ENCODE results near the gene HDGF. TPM values are rescaled to one million over a fixed set of nuclear protein-coding genes. Genes with fewer than 3 reads are reported as not detected.

Gene HDGF
- polyA plus RNA-seq (2011; rRNA removed) = 155 TPM in 2 replicates
- polyA minus RNA-seq (2011; rRNA and poly(A)+ RNA removed) = 101 and 105 TPM in 2 replicates

GRCh38 chr1:156751451-156751756 is at the start of gene HDGF:
Gene HDGF, minus strand, starts transcription at chr1:156751675. Its CDS starts 246 bp downstream, at chr1:156751429.
- Histone ChIP-seq H3K27ac (ENCODE audit: low read depth, low read length) (peak within 1 kb of the TSS; percentile 77), H3K27me3 (ENCODE audit: control insufficient read depth, insufficient read depth, low read length) (no peaks in the 10 kb centered on the region), H3K4me3 (ENCODE audit: low read depth, low read length) (peak within 1 kb of the TSS; percentile 94), H3K9me3 (ENCODE audit: control insufficient read depth, insufficient read depth, low read length) (peaks cover 5% of the 10 kb centered on the region; the same call in 1 of the 2 replicates)
- no peak for DNase-seq (ENCODE audit: low read depth, low spot score)
- no peak for TF ChIP-seq CTCF (IDR thresholded peaks at IDR 0.05; ENCODE audit: low read depth, low read length)
- CTCF ChIA-PET = interaction anchor here (1.2 to 1.9 kb wide), 3 partner anchors 25 to 139 kb away, joined by 3 to 10 read pairs (median 4); no protein-coding TSS in a partner anchor
- POLR2A ChIA-PET = interaction anchor here (0.6 to 3.2 kb wide), 7 partner anchors 10 to 108 kb away, joined by 3 to 26 read pairs (median 4); partner anchors contain the start of genes ISG20L2, METTL25B, MRPL24 and PRCC

GRCh38 chr1:156797212-156797871 is 45.9 kb upstream of the HDGF start:
- peak; percentile 26 for DNase-seq (ENCODE audit: low read depth, low spot score)
- peak; percentile 94 for TF ChIP-seq CTCF (IDR thresholded peaks at IDR 0.05; ENCODE audit: low read depth, low read length)
- H3K4me3 ChIP-seq (ENCODE audit: low read depth, low read length) = no peak overlapping the region
- H3K27me3 ChIP-seq (ENCODE audit: control insufficient read depth, insufficient read depth, low read length) = no peaks in the 10 kb centered on the region
- ChIA-PET CTCF (interaction anchor here (0.7 to 10.5 kb wide), 19 partner anchors 10 to 130 kb away, joined by 3 to 108 read pairs (median 9); partner anchors contain the start of genes INSRR, LRRC71, METTL25B and MRPL24), POLR2A (interaction anchor here (0.8 kb wide), 1 partner anchor 30 kb away, joined by 3 read pairs; the partner anchor contains the start of gene PRCC)
- H3K9me3 ChIP-seq (ENCODE audit: control insufficient read depth, insufficient read depth, low read length) = no peaks in the 10 kb centered on the region
- H3K27ac ChIP-seq (ENCODE audit: low read depth, low read length) = no peak overlapping the region

GRCh38 chr1:156796340-156797097 is 45.0 kb upstream of the HDGF start:
- ChIA-PET CTCF (interaction anchor here (0.7 to 10.5 kb wide), 18 partner anchors 9 to 131 kb away, joined by 3 to 108 read pairs (median 10); partner anchors contain the start of genes INSRR, LRRC71, METTL25B and NTRK1), POLR2A (no interaction called here)
- DNase-seq (ENCODE audit: low read depth, low spot score) = no peak
- Histone ChIP-seq H3K27me3 (ENCODE audit: control insufficient read depth, insufficient read depth, low read length) (no peaks in the 10 kb centered on the region), H3K9me3 (ENCODE audit: control insufficient read depth, insufficient read depth, low read length) (no peaks in the 10 kb centered on the region), H3K27ac (ENCODE audit: low read depth, low read length) (no peak overlapping the region), H3K4me3 (ENCODE audit: low read depth, low read length) (no peak overlapping the region)
- no peak for TF ChIP-seq CTCF (IDR thresholded peaks at IDR 0.05; ENCODE audit: low read depth, low read length)

GRCh38 chr1:156795787-156796186 is 44.3 kb upstream of the HDGF start:
- no peaks in the 10 kb centered on the region for H3K9me3 ChIP-seq (ENCODE audit: control insufficient read depth, insufficient read depth, low read length)
- CTCF ChIA-PET = interaction anchor here (1.5 to 10.5 kb wide), 10 partner anchors 8 to 131 kb away, joined by 4 to 108 read pairs (median 14); partner anchors contain the start of genes INSRR, METTL25B, NTRK1 and PEAR1
- DNase-seq (ENCODE audit: low read depth, low spot score) = no peak
- no peaks in the 10 kb centered on the region for H3K27me3 ChIP-seq (ENCODE audit: control insufficient read depth, insufficient read depth, low read length)
- H3K4me3 ChIP-seq (ENCODE audit: low read depth, low read length) = no peak overlapping the region
- POLR2A ChIA-PET = no interaction called here
- TF ChIP-seq CTCF (IDR thresholded peaks at IDR 0.05; ENCODE audit: low read depth, low read length) = no peak
- H3K27ac ChIP-seq (ENCODE audit: low read depth, low read length) = no peak overlapping the region
